HepG2 (cell line): ENCODE data around the gene CARS1. TPM values are rescaled to one million over a fixed set of nuclear protein-coding genes. Genes with fewer than 3 reads are reported as not detected.

ENCODE experiments used
- AKAP8 ChIP-seq: sonication (generic); formaldehyde crosslinking; IDR thresholded peaks from 2 replicates; pipeline ENCODE4 v1.5.1; 2020; ENCODE audit warnings: mild to moderate bottlenecking, missing genetic modification reagents
- CEBPB ChIP-seq: IDR thresholded peaks from 2 replicates; pipeline ENCODE4 v1.6.1; 2011; ENCODE audit warnings: low read depth, low read length, improper control_type of control experiment, borderline replicate concordance
- EHMT2 ChIP-seq: fragments of 200-600 bp; sonication (generic); IDR thresholded peaks from 2 replicates; pipeline ENCODE4 v1.7.0; 2017; ENCODE audit warnings: antibody characterized with exemption, low read depth, low read length, borderline replicate concordance
- GATAD1 ChIP-seq: IDR thresholded peaks from 2 replicates; pipeline ENCODE4 v1.6.1; 2016; ENCODE audit warnings: missing genetic modification reagents, missing compliant biosample characterization
- GRHL1 ChIP-seq: sonication (generic); formaldehyde crosslinking; conservative IDR thresholded peaks from 2 replicates; pipeline ENCODE4 v1.8.0; 2022; ENCODE audit warnings: missing genetic modification reagents
- HOXA5 ChIP-seq: sonication (generic); formaldehyde crosslinking; IDR thresholded peaks from 2 replicates; pipeline ENCODE4 v1.4.0; 2020; ENCODE audit warnings: missing genetic modification reagents
- KDM5A ChIP-seq: fragments of 200-600 bp; sonication (generic); IDR thresholded peaks from 2 replicates; pipeline ENCODE4 v1.7.0; 2018; ENCODE audit warnings: antibody characterized with exemption, mild to moderate bottlenecking, low read length, borderline replicate concordance
- PAWR ChIP-seq: sonication (generic); formaldehyde crosslinking; IDR thresholded peaks from 2 replicates; pipeline ENCODE4 v1.4.0; 2020; ENCODE audit warnings: missing genetic modification reagents, mild to moderate bottlenecking, borderline replicate concordance
- TBX2 ChIP-seq: sonication (generic); formaldehyde crosslinking; IDR thresholded peaks from 2 replicates; pipeline ENCODE4 v1.5.0; 2020; ENCODE audit warnings: missing genetic modification reagents, mild to moderate bottlenecking, borderline replicate concordance
- TCF7L2 ChIP-seq: IDR thresholded peaks from 2 replicates; pipeline ENCODE4 v1.6.1; 2011; ENCODE audit warnings: mild to moderate bottlenecking, low read depth, low read length, moderate library complexity
- ZBTB46 ChIP-seq: sonication (generic); formaldehyde crosslinking; IDR thresholded peaks from 2 replicates; pipeline ENCODE4 v1.4.0; 2020; ENCODE audit warnings: mild to moderate bottlenecking, missing genetic modification reagents, borderline replicate concordance
- ZMYM4 ChIP-seq: sonication (generic); formaldehyde crosslinking; IDR thresholded peaks from 2 replicates; pipeline ENCODE4 v1.8.1; 2023; ENCODE audit warnings: mild to moderate bottlenecking, missing genetic modification reagents
- ZNF124 ChIP-seq: sonication (generic); formaldehyde crosslinking; IDR thresholded peaks from 2 replicates; pipeline ENCODE4 v1.4.0; 2020; ENCODE audit warnings: missing genetic modification reagents
- ZNF546 ChIP-seq: sonication (generic); formaldehyde crosslinking; conservative IDR thresholded peaks from 2 replicates; pipeline ENCODE4 v1.8.1; 2023; ENCODE audit warnings: mild to moderate bottlenecking, missing genetic modification reagents
- ZNF564 ChIP-seq: sonication (generic); formaldehyde crosslinking; IDR thresholded peaks from 2 replicates; pipeline ENCODE4 v1.8.1; 2023; ENCODE audit warnings: mild to moderate bottlenecking, missing genetic modification reagents
- ZNF709 ChIP-seq: sonication (generic); formaldehyde crosslinking; IDR thresholded peaks from 2 replicates; pipeline ENCODE4 v1.5.0; 2020; ENCODE audit warnings: mild to moderate bottlenecking, missing genetic modification reagents
- ZSCAN31 ChIP-seq: sonication (generic); formaldehyde crosslinking; IDR thresholded peaks from 2 replicates; pipeline ENCODE4 v1.5.0; 2020; ENCODE audit warnings: low read depth, mild to moderate bottlenecking, missing genetic modification reagents
- polyA plus RNA-seq, 8 experiments: library from polyadenylated mRNA; depleted of rRNA in 3 of 8; stranded (reverse) in 7 of 8; unstranded in 1 of 8; fragments of >200 nt; fragmentation: Illumina TruSeq in 4 of 8; extraction: Trizol in 4 of 8; gene quantifications; 2 replicates each; pipeline versions ENCODE4 v1.2.1 to v1.2.3, GENCODE V29; 2011 to 2016; ENCODE audit warnings: low read depth in 4 of 8, missing spikeins in 1 of 8, mixed read lengths in 1 of 8; ENCODE audit not compliant: insufficient read depth in 1 of 8
- total RNA-seq, 5 experiments: library from RNA; depleted of rRNA; stranded (reverse); fragments of >200 nt; fragmentation: Illumina TruSeq; extraction: Trizol; gene quantifications; 2 replicates each; pipeline ENCODE4 v1.2.3, GENCODE V29; 2016; ENCODE audit warnings: low read depth in 1 of 5
- TF ChIP-seq, protein P1 (sequence below): sonication (generic); formaldehyde crosslinking; IDR thresholded peaks from 2 replicates; pipeline ENCODE4 v1.5.1; 2020; ENCODE audit warnings: mild to moderate bottlenecking, missing genetic modification reagents, moderate library complexity

Gene CARS1
- total and polyA plus RNA-seq, 2 of the 13 experiments (the other 11 are each of a cell fraction or from before 2014, with no cell fraction given): 33.8 to 47.0 TPM

DNA sequence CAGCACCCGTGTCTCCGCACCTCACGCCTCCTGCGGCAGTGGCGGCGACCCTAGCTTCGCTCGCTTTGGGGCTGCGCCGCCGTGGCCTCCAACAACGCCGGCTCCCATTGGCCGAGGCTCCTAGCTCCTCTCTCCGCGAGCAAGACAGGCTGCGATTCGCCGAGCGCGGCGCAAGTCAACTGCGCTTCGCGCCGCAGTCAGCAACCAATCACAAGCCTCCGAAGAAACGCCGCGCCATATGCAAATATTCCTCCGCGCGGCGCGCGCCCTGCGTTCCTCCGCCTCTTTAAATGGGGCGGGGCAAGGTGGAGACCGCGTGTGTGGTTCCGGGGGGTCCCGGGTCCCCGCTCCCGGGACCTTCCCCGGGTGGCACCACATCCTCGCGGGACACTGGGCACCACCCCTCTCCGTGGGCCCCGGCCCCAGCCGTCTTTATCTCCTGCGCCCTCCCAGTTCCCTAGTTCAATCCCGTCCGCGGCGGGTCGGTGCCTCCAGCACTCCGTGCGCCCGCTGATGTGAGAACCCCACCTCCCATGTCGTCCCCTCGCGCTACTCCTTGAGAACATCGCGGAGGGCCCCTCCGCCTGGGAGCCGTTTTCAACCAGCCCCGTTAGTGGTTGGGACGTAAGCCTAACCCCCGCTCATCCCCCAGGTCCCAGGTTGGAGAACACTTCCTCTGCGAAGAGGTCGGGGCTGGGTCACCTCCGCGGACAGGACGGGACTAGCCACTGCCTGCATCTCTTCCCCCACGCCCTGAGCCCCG, 64.8 kb downstream of the CARS1 start, which contains the start of gene NAP1L4 (continued):
- TF ChIP-seq ZBTB46 (CRISPR knock-in tag) (no peak), ZNF124 (no peak), HOXA5 (CRISPR knock-in tag) (no peak), KDM5A (peak; percentile 34; the same call in 1 of the 2 replicates), ZMYM4 (peak; percentile 48; the same call in 1 of the 2 replicates), TBX2 (CRISPR knock-in tag) (peak; percentile 52; the same call in 1 of the 2 replicates), TCF7L2 (no peak), GRHL1 (CRISPR knock-in tag) (no peak), CEBPB (no peak), ZNF546 (CRISPR knock-in tag) (0 out of 2 replicates have a peak, but pooled peaks have one; percentile 72), AKAP8 (CRISPR knock-in tag) (0 out of 2 replicates have a peak, but pooled peaks have one; percentile 25), PAWR (CRISPR knock-in tag) (no peak), ZNF709 (CRISPR knock-in tag) (peak; percentile 89; the same call in 1 of the 2 replicates), ZSCAN31 (CRISPR knock-in tag) (peak; percentile 73; the same call in 1 of the 2 replicates), EHMT2 (no peak), ZNF564 (CRISPR knock-in tag) (0 out of 2 replicates have a peak, but pooled peaks have one; percentile 9), GATAD1 (CRISPR knock-in tag) (peak; percentile 74)
- TF ChIP-seq, protein P1, sequence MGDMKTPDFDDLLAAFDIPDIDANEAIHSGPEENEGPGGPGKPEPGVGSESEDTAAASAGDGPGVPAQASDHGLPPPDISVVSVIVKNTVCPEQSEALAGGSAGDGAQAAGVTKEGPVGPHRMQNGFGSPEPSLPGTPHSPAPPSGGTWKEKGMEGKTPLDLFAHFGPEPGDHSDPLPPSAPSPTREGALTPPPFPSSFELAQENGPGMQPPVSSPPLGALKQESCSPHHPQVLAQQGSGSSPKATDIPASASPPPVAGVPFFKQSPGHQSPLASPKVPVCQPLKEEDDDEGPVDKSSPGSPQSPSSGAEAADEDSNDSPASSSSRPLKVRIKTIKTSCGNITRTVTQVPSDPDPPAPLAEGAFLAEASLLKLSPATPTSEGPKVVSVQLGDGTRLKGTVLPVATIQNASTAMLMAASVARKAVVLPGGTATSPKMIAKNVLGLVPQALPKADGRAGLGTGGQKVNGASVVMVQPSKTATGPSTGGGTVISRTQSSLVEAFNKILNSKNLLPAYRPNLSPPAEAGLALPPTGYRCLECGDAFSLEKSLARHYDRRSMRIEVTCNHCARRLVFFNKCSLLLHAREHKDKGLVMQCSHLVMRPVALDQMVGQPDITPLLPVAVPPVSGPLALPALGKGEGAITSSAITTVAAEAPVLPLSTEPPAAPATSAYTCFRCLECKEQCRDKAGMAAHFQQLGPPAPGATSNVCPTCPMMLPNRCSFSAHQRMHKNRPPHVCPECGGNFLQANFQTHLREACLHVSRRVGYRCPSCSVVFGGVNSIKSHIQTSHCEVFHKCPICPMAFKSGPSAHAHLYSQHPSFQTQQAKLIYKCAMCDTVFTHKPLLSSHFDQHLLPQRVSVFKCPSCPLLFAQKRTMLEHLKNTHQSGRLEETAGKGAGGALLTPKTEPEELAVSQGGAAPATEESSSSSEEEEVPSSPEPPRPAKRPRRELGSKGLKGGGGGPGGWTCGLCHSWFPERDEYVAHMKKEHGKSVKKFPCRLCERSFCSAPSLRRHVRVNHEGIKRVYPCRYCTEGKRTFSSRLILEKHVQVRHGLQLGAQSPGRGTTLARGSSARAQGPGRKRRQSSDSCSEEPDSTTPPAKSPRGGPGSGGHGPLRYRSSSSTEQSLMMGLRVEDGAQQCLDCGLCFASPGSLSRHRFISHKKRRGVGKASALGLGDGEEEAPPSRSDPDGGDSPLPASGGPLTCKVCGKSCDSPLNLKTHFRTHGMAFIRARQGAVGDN (CRISPR knock-in tag): peak; percentile 62
